ENCODE measurements around the gene UBE2G1.
"Not testable (repeated sequence)": the region's sequence is repeated elsewhere in the genome, so short reads cannot be mapped to it uniquely, and the experiment has no call there.

UBE2G1 gene

DNA sequence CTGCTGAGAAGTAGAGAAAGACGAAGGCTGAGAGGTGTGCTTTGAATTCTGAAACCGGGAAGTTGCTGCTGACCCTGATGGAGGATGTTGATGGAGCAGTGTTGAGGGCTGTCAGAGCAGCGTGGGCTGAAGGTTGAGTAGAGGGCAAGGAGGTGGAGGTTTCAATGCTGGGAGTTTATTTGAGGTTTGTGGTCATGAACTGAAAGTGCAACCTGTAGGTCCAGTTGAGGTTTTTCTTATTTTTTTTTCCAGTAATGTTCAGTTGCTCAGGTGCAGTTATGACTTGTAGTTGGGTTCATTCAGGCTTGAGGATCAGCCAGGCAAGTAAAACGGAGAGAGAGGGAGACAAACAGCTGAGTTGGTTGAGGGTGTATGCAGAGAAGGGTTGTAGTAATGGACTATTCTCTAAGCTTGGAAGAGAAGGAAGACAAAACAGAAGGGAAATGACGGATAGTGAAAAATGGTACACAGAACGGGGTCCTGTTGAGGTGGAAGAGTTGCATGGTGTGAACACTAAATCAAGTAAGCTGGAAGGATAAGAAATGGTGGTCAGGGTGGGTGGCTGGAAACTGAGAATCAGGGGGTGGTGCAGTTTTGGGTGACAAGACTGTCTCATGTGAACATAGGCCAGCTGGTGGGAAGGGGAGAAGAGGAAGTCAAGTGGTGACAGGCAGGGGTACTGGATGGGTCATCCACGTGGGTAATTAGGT, 8.7 kb upstream of the UBE2G1 start:
- no peak for DNase-seq (ENCODE audit: low spot score)

DNA sequence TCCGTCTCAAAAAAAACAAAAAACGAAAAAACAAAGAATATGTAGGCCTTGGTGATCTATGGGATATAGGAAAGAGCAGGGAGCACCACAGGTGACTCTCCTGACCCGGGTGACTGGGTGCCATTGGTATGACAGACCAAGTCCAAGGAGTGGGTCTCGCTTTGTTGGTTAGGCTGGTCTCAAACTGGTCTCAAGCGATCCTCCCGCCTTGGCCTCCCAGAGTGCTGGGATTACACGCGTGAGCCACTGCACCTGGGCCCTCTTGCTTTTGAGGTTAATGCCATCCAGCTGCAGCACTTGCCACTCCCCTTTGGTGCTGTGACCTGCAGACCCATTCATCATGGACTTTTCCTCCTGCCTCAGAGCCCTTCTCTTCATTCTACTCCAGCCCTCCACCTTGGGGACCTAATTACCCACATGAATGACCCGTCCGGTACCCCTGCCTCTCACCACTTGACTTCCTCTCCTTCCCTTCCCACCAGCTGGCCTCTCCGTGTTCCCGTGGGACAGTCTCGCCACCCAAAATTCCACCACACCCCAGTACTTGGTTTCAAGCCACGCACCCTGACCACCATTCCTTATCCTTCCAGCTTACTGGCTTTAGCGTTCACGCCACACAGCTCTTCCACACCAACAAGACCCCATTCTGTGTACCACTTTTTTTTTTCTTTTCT, 3.2 kb upstream of the UBE2G1 start:
- DNase-seq (ENCODE audit: low spot score) = no peak

DNA sequence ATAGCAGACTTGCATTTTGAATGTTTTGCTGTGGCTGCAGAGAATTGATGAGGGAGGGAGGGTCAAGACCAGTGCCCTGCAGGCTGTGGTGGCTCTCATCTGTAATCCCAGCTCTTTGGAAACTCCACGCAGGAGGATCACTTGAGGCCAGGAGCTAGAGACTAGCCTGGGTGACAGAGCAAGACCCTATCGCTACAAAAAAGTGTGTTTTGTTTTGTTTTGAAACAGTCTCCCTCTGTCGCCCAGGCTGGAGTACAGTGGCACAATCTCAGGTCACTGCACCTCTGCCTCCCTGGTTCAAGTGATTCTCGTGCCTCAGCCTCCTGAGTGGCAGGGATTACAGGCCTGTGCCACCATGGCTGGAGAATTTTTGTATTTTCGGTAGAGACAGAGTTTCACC, 1.9 kb upstream of the UBE2G1 start:
- DNase-seq (ENCODE audit: low spot score) = no peak

DNA sequence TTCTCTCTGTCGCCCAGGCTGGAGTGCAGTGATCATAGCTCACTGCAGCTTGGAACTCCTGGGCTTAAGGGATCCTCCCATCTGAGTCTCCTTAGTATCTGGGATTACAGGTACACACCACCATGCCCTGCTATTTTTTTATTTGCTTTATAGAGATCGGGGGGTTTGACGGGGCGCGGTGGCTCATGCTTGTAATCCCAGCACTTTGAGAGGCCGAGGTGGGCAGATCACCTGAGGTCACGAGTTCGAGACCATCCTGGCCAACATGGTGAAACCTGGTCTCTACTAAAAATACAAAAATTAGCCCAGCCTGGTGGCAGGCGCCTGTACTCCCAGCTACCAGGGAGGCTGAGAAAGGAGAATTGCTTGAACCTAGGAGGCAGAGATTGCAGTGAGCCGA, 702 bp upstream of the UBE2G1 start:
- not testable (repeated sequence) for DNase-seq (ENCODE audit: low spot score)

DNA sequence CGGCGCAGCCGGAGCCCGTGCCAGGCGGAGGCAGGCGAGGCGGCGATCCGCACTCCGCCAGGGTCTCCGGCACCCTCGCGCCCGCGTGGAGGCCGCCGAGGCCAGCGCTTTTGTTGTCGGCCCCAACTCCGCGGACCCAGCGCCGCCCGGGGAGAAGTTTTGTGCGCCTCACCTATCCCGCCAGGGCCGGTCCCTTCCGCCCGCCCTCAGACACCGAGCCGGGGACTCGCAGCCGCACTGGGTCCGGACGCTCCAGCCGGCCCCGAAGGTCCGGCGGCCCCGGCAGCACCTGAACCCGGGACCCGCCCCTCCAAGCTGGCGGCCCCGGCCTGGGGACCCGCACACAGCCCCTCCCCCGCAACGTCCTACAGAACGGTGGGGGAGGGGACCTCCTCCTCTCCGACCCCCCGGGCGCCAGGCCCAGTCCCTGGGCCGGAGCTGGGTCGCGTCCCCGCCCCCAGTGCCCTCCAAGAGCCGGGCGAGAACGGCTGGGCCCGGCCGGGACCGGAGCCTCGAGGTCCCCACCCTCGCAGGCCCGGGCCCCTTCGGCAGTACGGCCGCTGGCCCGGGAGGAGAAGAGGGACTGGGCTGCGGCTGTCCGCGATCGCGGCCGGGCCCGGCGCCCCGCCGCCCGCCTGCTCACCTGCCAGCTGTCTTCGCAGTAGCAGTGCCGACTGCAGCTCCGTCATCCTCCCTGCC, 698 bp downstream of the UBE2G1 start:
- peak; percentile 42 for DNase-seq (ENCODE audit: low spot score)

DNA sequence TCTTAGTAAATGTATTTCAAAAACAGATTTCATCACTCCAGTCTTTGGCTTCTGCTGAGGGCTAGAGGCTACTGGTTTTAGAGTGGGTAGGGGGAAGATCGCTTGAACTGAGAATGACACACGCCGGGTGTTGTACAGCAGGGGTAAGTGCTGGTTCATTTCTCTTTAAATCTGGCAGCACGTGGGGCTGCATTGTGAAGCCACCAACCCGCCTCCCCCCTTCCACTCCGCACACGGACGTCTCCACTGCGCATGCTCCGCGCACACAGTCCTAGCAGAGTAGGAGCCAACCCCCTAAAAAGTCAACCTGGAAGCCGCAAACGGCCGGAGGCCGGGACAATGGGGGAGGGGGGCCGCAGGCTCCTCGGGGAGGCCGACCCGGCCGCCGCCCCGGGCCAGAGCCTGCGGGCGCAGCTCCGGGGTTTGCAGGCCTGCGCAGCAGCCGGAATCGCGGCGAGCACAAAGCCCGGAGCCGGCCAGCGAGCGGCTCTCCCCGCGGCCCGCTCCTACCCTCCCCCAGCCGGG, 1.3 kb downstream of the UBE2G1 start:
- peak; percentile 96 for DNase-seq (ENCODE audit: low spot score)

DNA sequence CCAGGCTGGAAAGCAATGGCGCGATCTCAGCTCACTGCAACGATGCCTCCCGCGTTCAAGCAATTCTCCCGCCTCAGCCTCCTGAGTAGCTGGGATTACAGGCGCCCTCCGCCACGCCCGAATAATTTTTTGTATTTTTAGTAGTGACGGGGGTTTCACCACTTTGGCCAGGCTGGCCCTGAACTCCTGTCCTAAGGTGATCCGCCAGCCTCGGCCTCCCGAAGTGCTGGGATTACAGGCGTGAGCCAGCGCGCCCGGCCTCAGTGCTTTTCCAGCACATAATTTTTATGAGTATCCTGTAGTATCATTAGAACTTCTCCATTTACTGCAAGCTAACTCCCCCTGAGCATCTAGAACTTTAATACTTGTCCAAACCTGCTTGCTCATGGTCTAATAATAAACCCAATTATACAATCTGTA, 1.8 kb downstream of the UBE2G1 start:
- no peak for DNase-seq (ENCODE audit: low spot score)

DNA sequence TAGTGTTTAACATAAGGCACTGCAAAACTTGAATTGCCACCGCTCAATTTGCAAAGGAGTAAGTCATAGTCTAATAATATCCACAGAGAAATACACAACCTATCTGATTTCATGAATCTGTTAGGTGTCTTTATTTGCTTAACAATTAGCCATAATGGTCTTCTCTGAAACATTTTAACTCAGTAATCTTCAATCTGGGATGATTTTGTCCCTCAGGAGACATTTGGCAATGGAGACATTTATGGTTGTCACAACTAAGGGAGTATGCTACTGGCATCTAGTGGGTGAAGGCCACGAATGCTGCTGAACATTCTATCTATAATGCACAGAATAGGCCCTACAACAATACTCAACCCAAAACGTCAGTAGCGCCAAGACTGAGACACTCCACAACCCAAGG, 4.3 kb downstream of the UBE2G1 start:
- no peak for DNase-seq (ENCODE audit: low spot score)

DNA sequence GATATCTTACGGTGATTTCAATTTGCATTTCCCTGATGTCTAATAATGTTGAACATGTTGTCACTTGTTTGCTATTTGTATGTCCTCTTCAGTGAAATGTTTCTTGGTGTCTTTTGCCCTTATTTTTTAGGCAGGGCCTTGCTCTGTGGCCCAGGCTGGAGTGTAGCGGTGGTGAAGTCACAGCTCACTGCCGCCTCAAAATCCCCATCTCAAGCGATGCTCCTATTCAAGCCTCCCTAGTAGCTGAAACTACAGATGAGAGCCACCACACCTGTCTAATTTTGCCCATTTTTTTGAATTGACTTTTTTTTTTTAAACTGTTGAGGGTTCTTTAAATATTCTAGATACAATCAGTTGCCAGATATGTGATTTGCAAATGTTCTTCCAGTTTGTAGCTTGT, 8.3 kb downstream of the UBE2G1 start:
- DNase-seq (ENCODE audit: low spot score) = no peak

DNA sequence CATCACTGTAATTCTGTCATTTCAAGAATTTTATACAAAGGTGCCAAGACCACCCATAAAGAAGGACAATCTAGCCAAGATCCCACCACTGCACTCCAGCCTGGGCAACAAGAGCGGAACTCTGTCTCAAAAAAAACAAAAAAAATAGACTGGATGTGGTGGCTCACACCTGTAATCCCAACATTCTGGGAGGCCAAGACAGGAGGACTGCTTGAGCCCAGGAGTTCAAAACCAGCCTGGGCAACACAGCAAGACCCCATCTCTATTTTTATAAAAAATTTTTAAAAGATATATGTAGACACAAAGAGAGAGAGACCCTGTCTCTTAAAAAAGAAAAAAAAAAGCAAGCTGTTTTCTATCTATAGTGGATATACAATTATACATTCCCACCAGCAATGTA, 8.8 kb downstream of the UBE2G1 start:
- no peak for DNase-seq (ENCODE audit: low spot score)

DNA sequence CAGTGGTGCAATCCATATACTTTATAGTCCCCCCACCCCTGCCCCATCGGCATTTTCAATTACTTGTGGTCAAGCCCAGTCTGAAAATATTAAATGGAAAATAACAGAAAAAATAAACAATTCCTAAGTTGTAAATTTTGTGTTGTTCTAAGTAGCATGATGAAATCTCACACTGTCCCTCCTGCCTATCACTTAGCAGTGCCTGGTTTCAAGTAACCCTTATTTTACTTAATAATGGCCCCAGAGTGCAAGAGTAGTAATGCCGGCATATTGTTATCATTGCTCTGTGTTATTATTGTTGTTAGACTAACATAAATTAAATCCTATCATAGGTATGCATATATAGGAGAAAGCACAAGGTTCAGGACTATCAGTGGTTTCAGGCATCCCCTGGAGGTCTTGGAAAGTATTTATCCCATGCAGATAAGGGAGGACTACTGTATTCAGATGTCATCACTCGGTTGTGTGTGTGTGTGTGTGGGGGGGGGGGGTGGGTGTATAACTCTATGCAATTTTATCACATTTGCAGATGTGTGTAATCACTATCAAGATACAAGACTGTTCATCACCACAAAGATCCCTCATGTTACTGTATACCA, 9.3 kb downstream of the UBE2G1 start:
- DNase-seq (ENCODE audit: low spot score) = no peak

DNA sequence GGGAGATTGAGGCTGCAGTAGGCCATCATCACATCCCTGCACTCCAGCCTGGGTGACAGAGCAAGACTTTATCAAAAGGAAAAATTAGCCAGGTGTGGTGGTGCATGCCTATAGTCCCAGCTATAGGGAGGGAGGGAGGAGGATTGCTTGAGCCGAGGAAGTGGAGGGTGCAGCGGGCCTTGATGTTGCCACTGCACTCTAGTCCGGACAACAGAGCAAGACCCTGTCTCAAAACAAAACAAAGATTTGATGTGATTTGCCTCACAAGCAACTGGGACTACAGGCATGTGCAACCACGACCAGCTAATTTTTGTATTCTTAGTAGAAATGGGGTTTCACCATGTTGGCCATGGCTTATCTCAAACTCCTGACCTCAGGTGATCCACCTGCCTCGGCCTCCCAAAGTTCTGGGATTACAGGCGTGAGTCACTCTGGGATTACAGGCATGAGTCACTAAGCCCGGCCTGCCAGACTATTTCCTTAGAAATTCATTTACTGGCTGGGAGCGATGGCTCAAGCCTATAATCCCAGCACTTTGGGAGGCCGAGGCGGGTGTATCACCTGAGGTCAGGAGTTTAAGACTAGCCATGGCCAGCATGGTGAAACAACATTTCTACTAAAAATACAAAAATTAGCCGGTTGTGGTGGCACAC, 11.5 kb downstream of the UBE2G1 start:
- no peak for DNase-seq (ENCODE audit: low spot score)

DNA sequence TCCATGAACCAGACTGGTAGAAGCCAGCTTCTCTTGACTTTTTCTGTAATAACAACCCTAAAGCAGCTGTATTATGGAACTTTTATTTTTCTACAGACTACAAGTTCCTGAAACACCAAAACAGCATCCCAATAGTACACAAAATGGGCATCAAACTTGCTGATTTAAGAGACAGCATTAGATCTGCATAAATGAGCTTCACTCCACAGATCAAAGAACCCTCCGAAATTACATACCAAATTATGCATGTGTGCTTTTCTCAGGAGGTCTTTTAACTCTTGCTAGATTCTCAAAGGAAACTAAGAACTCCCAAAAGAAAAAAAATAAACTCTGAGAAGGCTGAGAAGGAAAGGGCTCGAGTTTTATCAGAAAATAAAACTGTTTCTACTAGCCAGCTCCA, 12.3 kb downstream of the UBE2G1 start:
- DNase-seq (ENCODE audit: low spot score) = no peak

DNA sequence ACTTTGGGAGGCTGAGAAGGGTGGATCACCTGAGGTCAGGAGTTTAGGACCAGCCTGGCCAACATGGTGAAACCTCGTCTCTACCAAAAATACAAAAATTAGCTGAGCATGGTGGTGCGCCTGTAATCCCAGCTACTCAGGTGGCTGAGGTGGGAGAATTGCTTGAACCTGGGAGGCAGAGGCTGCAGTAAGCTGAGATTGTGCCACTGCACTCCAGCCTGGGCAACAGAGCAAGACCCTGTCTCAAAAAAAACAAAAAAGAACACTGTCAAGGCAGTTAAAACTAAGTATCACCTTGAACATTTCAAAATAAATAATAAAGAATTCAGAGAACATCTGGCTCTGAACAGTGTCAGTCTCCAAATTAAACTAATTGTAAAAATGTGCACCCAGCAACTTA, 16.3 kb downstream of the UBE2G1 start:
- not testable (repeated sequence) for DNase-seq (ENCODE audit: low spot score)

DNA sequence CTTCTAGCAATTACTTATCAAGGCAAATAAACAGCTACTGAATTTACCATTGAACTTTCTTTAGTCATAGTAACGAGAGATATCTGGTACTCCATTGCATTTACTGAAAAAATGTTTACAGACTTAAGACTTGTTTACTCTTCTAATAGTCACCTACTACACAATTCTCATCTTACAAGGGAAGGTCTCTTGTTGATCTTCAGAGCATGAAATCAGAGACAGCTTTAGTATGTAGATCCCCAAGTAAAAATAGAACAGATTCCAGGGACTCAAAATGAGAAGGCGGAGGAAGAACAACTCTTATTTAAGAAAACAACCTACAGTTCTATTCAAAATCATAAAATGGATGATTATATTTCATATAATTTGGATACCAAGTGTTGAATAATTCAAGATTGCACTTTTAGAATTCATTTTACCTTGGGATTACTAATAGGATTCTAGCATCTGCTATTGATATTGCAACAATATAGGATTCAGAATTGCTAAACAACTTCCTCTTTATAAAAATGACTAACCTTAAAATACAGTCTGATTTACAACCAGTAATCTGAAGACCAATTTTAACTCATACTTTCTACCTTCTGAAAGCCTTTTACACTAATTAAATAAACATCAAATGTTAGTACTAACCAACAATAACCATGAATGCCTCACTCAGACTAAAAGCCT, 20.8 kb downstream of the UBE2G1 start:
- no peak for DNase-seq (ENCODE audit: low spot score)

DNA sequence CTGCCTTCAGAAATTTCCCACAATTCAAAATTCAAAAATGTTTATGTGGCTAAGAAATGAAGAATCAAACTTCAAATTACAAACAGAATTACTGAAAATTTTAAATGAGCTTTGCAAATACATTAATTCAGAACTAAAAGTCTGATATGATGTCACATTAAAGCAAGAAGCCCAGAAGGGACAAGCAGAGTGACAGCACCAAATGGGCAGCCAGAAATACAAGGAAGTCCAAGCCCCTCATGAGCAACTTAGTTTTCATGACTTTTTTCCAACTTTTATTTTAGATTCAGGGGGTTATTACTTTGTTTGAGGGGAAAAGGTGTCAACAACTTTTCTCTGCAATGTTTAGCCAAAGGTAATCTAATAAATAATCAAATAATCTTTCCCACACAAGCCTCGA, 21.5 kb downstream of the UBE2G1 start:
- DNase-seq (ENCODE audit: low spot score) = no peak

DNA sequence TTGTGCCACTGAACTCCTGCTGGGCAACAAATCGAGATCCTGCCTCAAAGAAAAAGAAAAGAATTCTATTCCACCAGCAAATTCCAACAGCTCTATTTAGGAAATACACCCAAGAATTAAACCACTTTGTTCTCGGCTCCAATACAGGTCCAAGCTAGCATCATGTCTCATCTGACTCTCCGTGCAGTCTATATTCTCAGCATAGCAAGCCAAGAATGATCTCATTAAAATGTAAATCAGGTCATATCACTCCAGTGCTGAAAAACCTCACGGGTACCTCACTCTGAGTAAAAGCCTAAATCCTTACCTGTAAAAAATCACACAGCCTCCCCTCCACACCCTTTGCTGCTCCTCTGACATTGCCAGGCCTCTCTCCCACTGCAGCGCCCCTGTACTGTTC, 23.9 kb downstream of the UBE2G1 start:
- DNase-seq (ENCODE audit: low spot score) = no peak

DNA sequence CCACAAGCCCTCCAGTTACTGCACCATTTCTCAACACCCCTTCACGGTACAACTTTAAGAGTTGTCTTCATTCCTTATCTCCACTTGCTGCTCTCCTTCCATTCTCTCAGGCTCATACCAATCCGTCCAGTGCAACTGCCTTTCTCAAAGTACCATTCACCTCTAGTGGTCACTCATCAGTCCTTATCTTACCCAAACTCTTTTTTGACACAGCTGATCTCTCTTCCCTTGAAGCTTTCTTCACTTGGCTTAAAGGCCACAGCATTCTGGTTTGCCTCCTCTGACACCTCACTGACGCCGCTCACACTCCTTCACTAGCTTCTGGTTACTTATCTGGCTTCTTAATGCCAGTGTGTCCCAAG, 24.9 kb downstream of the UBE2G1 start:
- no peak for DNase-seq (ENCODE audit: low spot score)

DNA sequence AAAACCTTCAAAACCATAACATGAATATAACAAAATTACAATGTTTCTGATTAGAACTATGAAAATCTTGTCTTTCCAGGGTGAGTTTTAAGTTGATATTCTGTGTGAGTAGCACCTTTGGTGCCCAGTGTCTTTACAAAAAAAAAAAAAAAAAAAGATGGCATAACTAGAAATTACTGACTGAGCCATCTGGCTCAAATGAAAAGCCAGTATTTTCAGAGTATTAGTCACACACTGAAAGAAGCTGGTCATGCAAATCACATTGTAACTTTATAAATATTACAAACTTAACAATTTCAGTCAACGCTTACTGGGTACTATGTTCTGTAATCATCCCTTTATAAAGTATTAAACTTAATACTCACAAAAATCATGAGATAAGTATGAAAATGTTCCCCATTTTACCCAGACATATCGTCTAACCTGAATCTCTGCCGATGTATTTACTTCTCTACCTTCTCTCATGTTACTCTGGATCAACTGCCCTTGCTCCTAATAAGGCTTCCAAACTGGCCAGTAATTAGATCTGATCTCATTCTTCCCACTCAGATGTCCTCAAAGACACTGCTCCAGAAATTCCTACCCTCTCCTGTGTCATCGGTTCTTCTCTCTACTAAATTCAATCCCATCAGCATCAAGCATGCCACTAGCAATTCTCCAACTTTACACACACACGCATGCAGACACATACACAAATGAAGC, 25.4 kb downstream of the UBE2G1 start:
- peak; percentile 58 for DNase-seq (ENCODE audit: low spot score)

DNA sequence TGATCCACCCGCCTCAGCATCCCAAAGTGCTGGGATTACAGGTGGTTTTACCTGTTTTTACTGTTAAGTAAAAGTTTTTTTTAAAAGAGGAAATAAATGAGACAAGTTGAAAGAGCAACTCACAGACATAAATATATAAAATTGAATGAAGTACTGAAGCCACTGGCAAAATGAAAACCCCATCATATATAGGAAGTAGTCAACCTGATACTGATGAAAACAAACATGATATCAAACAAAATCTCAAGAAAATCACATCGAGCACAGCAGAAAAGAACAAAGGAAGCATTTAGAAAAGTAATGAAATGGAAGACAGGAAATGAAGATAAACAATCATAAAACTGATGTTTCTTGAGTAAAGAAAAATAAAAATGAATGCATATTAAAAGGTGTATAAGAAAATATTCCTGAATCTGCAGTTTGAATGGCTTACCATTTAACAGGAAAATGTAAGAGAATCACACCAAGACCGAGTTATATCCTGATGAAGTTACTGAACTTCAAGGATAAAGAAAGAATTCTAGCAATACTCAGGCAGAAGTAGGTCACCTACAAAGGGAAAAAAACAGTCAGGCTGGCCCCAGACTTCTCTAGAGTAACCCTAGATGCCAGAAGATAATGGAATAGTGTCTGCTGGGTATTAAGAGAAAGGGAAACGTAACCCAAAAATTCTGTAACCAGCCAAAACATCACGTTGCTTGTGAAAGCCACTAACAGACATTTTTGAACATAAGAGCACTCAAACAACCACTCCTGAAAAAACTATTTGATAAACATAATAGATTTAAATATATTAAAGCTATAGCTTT, 31.5 kb downstream of the UBE2G1 start:
- no peak for DNase-seq (ENCODE audit: low spot score)
